Testis (tissue), 2 donors: ENCODE measurements around the gene ARTN.

ENCODE experiments used
- CTCF ChIP-seq, 3 experiments: fragments of 450-650 bp in 2 of 3; fragments of 200-600 bp in 1 of 3; sonication (generic) in 1 of 3; IDR thresholded peaks; one replicate each; pipeline ENCODE4 v1.5.1; 2016 to 2019; ENCODE audit warnings: antibody characterized with exemption in 3 of 3, mild to moderate bottlenecking in 2 of 3, moderate library complexity in 1 of 3
- POLR2A ChIP-seq: fragments of 450-650 bp; IDR thresholded peaks from one replicate; pipeline ENCODE4 v1.6.1; 2017; ENCODE audit warnings: antibody characterized with exemption, mild to moderate bottlenecking, moderate library complexity

DNA sequence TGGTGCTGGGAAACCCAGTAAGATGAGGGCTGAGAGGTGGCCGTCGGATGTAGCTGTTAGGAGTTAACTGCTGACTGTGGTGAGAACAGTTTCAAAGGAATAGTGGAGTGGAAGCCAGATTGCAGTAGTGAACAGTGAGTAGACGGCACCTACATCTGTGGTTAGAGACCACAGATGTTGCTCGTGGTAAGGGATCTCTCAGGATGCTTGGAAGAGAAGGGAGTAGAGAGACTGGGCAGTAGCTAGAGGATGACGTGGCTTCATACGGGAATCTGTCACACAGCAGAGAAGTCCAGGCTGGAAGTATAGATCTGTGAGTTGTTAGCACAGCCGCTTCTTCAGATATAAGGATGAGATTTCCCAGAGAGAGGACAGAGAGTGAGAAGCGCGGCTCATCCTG is 7.8 kb upstream of the ARTN start:
- TF ChIP-seq CTCF (IDR thresholded peaks at IDR 0.05) (no peak), POLR2A (no peak)
